Aorta (tissue), 5 donors: ENCODE measurements around the gene FERD3L. TPM values are rescaled to one million over a fixed set of nuclear protein-coding genes. Genes with fewer than 3 reads are reported as not detected.

Experiments
- ATAC-seq: fragments of 200-7000 bp; cut with Tn5 transposase; one replicate; pipeline ENCODE4 v1.9.1; 2022; ENCODE audit warnings: moderate library complexity; ENCODE audit not compliant: low FRiP score
- DNase-seq, 2 donors: peaks; one replicate each; pipeline ENCODE4 v3.0.0-alpha.2; 2020
- H3K27ac ChIP-seq, 2 donors: one replicate each; pipeline ENCODE4 v1.5.1; 2013; ENCODE audit warnings: low read length in 2 of 2, mild to moderate bottlenecking in 2 of 2, moderate library complexity in 2 of 2, control low read depth in 1 of 2, inconsistent platforms in 1 of 2, low read depth in 1 of 2
- H3K27me3 ChIP-seq, 2 donors: one replicate each; pipeline ENCODE4 v1.6.1; 2013; ENCODE audit warnings: control low read depth in 1 of 2, low read length in 1 of 2, mild to moderate bottlenecking in 1 of 2, moderate library complexity in 1 of 2; ENCODE audit not compliant: insufficient read depth in 2 of 2, control insufficient read depth in 1 of 2
- H3K36me3 ChIP-seq, 2 donors: one replicate each; pipeline ENCODE4 v1.6.1; 2013; ENCODE audit warnings: control low read depth in 1 of 2, low read length in 1 of 2, mild to moderate bottlenecking in 1 of 2; ENCODE audit not compliant: insufficient read depth in 2 of 2, control insufficient read depth in 1 of 2
- H3K4me1 ChIP-seq, 2 donors: one replicate each; pipeline ENCODE4 v1.6.1; 2013; ENCODE audit warnings: low read length in 2 of 2, control low read depth in 1 of 2, mild to moderate bottlenecking in 1 of 2, moderate library complexity in 1 of 2; ENCODE audit not compliant: insufficient read depth in 2 of 2, control insufficient read depth in 1 of 2
- H3K4me3 ChIP-seq, 2 donors: one replicate each; pipeline ENCODE4 v1.5.1; 2013; ENCODE audit warnings: low read length in 2 of 2, control low read depth in 1 of 2, mild to moderate bottlenecking in 1 of 2
- H3K9me3 ChIP-seq: one replicate; pipeline ENCODE4 v1.6.1; 2013; ENCODE audit warnings: mild to moderate bottlenecking, low read length; ENCODE audit not compliant: control insufficient read depth
- WGBS, 2 donors: extraction: QIAGEN DNeasy Blood & Tissue Kit; methylation state at CpG; one replicate each; pipeline ENCODE4 v1.1.7; 2013; 5-methylcytosine and 5-hydroxymethylcytosine counted together
- intact Hi-C, 2 donors: fragments of 100-400 bp; cut with DNase I; formaldehyde crosslinking; loops; one replicate each; pipeline versions ENCODE4 v1.14.2 to v1.15.0; 2022
- polyA plus RNA-seq, 2 donors: library from polyadenylated mRNA; stranded (reverse); fragments of 200-250 nt; gene quantifications; one replicate each; pipeline ENCODE4 v1.2.3, GENCODE V29; 2013
- total RNA-seq, 2 donors: library from RNA; stranded (reverse); fragmentation: NEBNext Ultra II Directional; extraction: Animal tissue kit (Norgen Biotek cat#: 25700); gene quantifications; one replicate each; pipeline ENCODE4 v1.2.1, GENCODE V29; 2021
- donor health status: healthy with polysubstance abuse.
- donor health status: Bipolar disorder and iron deficiency.
- donor health status: DM: no; HTN: no; CAD: no.
- donor health status: DM: no; HTN: no; CAD: no.
- donor health status: DM: yes; HTN: yes; CAD: no.

The FERD3L gene
- total and polyA plus RNA-seq, 4 donors = not detected

- Histone ChIP-seq H3K4me3 (peak overlapping the region in 1 of 2 donors; percentile 15), H3K27me3 (no peaks in the 10 kb centered on the region)
- no peak for DNase-seq
Observed at GRCh38 chr7:19143881-19144574, 1.2 kb downstream of the FERD3L start.

GRCh38 chr7:19139706-19140327 is 5.4 kb downstream of the FERD3L start:
- WGBS, 2 donors = 87 to 90% methylated on average over 4 of the region's 4 CpGs

More at GRCh38 chr7:19143881-19144574, 1.2 kb downstream of the FERD3L start:
- H3K36me3 ChIP-seq = no peaks in the 10 kb centered on the region
- H3K4me1 ChIP-seq = no peaks in the 10 kb centered on the region
- intact Hi-C loops = no loop called here
- WGBS, 2 donors = 5% methylated on average over 30 of the region's 30 CpGs
- H3K27ac ChIP-seq = no peak overlapping the region
- no peaks in the 10 kb centered on the region for H3K9me3 ChIP-seq
- ATAC-seq = peak; percentile 48

GRCh38 chr7:19133886-19134285 is 11.3 kb downstream of the FERD3L start:
- no peak overlapping the region for H3K4me3 ChIP-seq
- H3K27ac ChIP-seq = no peak overlapping the region
- DNase-seq (no peak), ATAC-seq (no peak)
- intact Hi-C loops = no loop called here
- WGBS, 2 donors = 31 to 41% methylated on average over 4 of the region's 4 CpGs
- H3K9me3 ChIP-seq = no peaks in the 10 kb centered on the region
- H3K4me1 ChIP-seq = no peaks in the 10 kb centered on the region
- no peaks in the 10 kb centered on the region for H3K36me3 ChIP-seq
- no peaks in the 10 kb centered on the region for H3K27me3 ChIP-seq

More at GRCh38 chr7:19139706-19140327, 5.4 kb downstream of the FERD3L start:
- DNase-seq (no peak), ATAC-seq (no peak)
- Histone ChIP-seq H3K27me3 (no peaks in the 10 kb centered on the region), H3K4me1 (no peaks in the 10 kb centered on the region), H3K36me3 (no peaks in the 10 kb centered on the region), H3K9me3 (no peaks in the 10 kb centered on the region), H3K4me3 (no peak overlapping the region), H3K27ac (no peak overlapping the region)
- intact Hi-C loops = no loop called here

GRCh38 chr7:19133390-19133789 is 11.8 kb downstream of the FERD3L start:
- H3K4me3 ChIP-seq = no peak overlapping the region
- no peaks in the 10 kb centered on the region for H3K36me3 ChIP-seq
- H3K27ac ChIP-seq = no peak overlapping the region
- 70 to 73% methylated on average over 4 of the region's 4 CpGs for WGBS, 2 donors
- intact Hi-C loops = no loop called here
- no peaks in the 10 kb centered on the region for H3K4me1 ChIP-seq
- H3K27me3 ChIP-seq = no peaks in the 10 kb centered on the region
- DNase-seq (no peak), ATAC-seq (no peak)
- no peaks in the 10 kb centered on the region for H3K9me3 ChIP-seq

- Histone ChIP-seq H3K4me1 (no peaks in the 10 kb centered on the region), H3K36me3 (no peaks in the 10 kb centered on the region), H3K9me3 (no peaks in the 10 kb centered on the region), H3K4me3 (no peak overlapping the region), H3K27ac (no peak overlapping the region), H3K27me3 (no peaks in the 10 kb centered on the region)
- ATAC-seq (no peak), DNase-seq (no peak)
- 42 to 71% methylated on average over 1 of the region's 1 CpG for WGBS, 2 donors
- intact Hi-C loops = no loop called here
Observed at GRCh38 chr7:19128856-19129255, 16.4 kb downstream of the FERD3L start.

GRCh38 chr7:19121977-19122588 is 23.1 kb downstream of the FERD3L start:
- intact Hi-C loops = no loop called here
- Histone ChIP-seq H3K4me3 (no peak overlapping the region), H3K36me3 (no peaks in the 10 kb centered on the region), H3K4me1 (no peaks in the 10 kb centered on the region), H3K27ac (no peak overlapping the region), H3K27me3 (no peaks in the 10 kb centered on the region), H3K9me3 (no peaks in the 10 kb centered on the region)
- 56 to 67% methylated on average over 2 of the region's 2 CpGs for WGBS, 2 donors
- ATAC-seq (no peak), DNase-seq (no peak)

- Histone ChIP-seq H3K4me1 (no peaks in the 10 kb centered on the region), H3K9me3 (no peaks in the 10 kb centered on the region), H3K36me3 (no peaks in the 10 kb centered on the region), H3K4me3 (no peak overlapping the region), H3K27ac (no peak overlapping the region), H3K27me3 (no peaks in the 10 kb centered on the region)
- no peak for ATAC-seq
- no peak for DNase-seq
- 79 to 80% methylated on average over 10 of the region's 10 CpGs for WGBS, 2 donors
- intact Hi-C loops = loop anchor here (10.0 kb wide), 3 partner anchors 145 to 535 kb away; no protein-coding TSS in a partner anchor
Observed at GRCh38 chr7:19119870-19120486, 25.2 kb downstream of the FERD3L start.

GRCh38 chr7:19119372-19119771 is 25.8 kb downstream of the FERD3L start:
- no peaks in the 10 kb centered on the region for H3K9me3 ChIP-seq
- no peaks in the 10 kb centered on the region for H3K27me3 ChIP-seq
- no peak overlapping the region for H3K4me3 ChIP-seq
- H3K27ac ChIP-seq = no peak overlapping the region
- H3K4me1 ChIP-seq = no peaks in the 10 kb centered on the region
- no peaks in the 10 kb centered on the region for H3K36me3 ChIP-seq
- no peak for DNase-seq
- 86 to 89% methylated on average over 8 of the region's 8 CpGs for WGBS, 2 donors
- ATAC-seq = no peak
- intact Hi-C loops = loop anchor here (10.0 kb wide), 3 partner anchors 145 to 535 kb away; no protein-coding TSS in a partner anchor
